ENCODE results near the gene RBBP4. TPM values are rescaled to one million over a fixed set of nuclear protein-coding genes. Genes with fewer than 3 reads are reported as not detected.

RBBP4 gene
- total RNA-seq, 4 donors from 2014 or later: 97.8 to 104 (median 102) TPM

DNA sequence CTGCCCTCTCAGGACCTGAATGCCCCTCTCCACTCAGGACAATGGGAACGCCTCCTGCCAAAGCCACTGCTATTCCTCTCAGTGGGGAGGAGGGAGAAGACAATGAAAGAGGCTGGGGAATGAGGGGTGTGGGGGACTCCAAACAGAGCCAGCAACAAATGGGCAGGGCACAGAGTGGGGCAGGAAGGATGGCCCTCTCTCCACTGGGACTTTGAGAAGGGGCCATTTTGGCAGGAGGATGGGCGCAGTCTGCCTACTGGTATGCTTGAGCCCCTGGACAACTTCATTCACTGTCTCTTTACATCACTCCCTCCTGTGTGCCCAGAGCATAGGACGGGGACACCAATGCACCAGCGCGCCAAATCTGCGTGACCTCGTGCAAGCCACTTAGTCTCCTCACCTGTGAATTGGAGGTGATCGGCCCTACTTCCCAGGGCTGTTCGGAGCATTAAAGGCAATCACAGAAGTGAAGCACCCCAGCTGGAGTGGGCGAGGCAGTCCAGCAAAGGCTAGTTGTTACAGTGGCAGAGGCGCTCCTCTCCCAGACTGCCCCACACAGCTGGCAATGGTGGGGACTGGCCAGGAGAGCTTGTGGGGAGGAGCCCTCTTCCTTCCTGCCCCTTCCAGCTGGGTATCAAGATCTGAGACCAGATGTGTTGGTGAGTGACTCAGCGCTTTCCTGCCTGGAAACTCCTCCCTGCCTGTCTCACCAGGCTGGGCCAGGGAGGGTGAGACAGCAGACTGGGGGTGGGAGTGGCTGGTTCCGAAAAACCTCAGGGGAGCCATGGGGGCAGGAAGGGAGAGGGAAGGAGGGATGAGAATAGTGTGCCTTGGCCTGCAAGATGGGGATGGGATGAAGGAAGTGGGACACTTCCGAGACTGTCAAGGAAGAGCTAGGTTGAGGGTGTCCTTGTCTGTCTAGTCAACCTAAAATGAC, 73.9 kb downstream of the RBBP4 start:
- 41 to 53% methylated on average over 12 to 14 of the region's 14 CpGs for WGBS, 2 donors

DNA sequence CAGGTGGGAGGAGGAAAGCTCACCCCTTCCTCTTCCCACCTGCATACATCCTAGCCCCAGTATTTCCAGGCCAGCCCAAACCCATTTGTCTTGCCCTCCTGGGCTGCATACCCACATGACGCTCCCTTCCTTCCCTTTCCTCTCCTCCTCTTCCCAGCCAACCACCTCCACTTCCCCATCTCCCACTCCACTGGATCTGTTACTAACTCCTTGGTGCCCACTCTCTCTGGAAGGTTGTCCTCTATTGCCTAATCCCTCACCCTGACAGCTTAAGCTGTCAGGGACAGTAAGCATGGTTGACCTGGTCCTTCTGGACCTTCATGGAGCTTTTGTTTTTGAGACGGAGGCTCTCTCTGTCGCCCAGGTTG, 74.6 kb downstream of the RBBP4 start:
- TF ChIP-seq POLR2A (IDR thresholded peaks at IDR 0.05) (no peak), CTCF (IDR thresholded peaks at IDR 0.05) (no peak)
- 87 to 88% methylated on average over 3 of the region's 3 CpGs for WGBS, 2 donors
- intact Hi-C loops (cut with DNase I; ENCODE audit: low total_unique reads): no loop called here
- no peak overlapping the region for H3K4me3 ChIP-seq (ENCODE audit: low read depth, poor library complexity, severe bottlenecking)
- DNase-seq (ENCODE audit: low spot score in 2 of 2): no peak

More for the DNA sequence above, 73.9 kb downstream of the RBBP4 start:
- intact Hi-C loops (cut with DNase I; ENCODE audit: low total_unique reads): no loop called here
- H3K4me3 ChIP-seq (ENCODE audit: low read depth, poor library complexity, severe bottlenecking): no peak overlapping the region
- no peak for TF ChIP-seq CTCF (IDR thresholded peaks at IDR 0.05)
- TF ChIP-seq POLR2A (IDR thresholded peaks at IDR 0.05): no peak
- no peak for DNase-seq (ENCODE audit: low spot score in 2 of 2)

DNA sequence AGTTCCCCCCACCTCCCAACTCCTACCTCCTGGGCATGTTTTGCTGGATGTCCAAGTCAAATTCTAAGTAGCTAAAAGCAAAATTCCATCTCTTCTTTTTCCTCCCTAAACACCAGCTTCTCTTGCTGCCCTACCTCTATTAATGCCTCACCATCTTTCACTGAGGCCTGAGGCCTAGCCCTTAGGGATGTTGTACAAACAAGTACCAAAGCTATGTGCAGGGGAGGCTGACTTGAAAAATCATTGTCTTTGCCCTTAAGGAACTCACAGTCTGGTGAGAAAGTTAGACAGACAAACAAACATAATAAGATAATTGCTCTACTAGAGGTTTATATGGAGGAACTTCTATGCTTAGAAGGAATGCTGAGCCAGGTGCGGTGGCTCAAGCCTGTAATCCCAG, 76.9 kb downstream of the RBBP4 start:
- 95 to 100% methylated on average over 1 of the region's 1 CpG for WGBS, 2 donors
- TF ChIP-seq POLR2A (IDR thresholded peaks at IDR 0.05): no peak
- no peak for TF ChIP-seq CTCF (IDR thresholded peaks at IDR 0.05)
- H3K4me3 ChIP-seq (ENCODE audit: low read depth, poor library complexity, severe bottlenecking): no peak overlapping the region
- intact Hi-C loops (cut with DNase I; ENCODE audit: low total_unique reads): no loop called here
- no peak for DNase-seq (ENCODE audit: low spot score in 2 of 2)

- DNase-seq (ENCODE audit: low spot score in 2 of 2): no peak
- TF ChIP-seq CTCF (IDR thresholded peaks at IDR 0.05): no peak
- TF ChIP-seq POLR2A (IDR thresholded peaks at IDR 0.05): no peak
- 87% methylated on average over 7 of the region's 7 CpGs for WGBS, 2 donors
- H3K4me3 ChIP-seq (ENCODE audit: low read depth, poor library complexity, severe bottlenecking): no peak overlapping the region
- intact Hi-C loops (cut with DNase I; ENCODE audit: low total_unique reads): no loop called here
Measured at GRCh38 chr1:32728413-32729077, 77.5 kb downstream of the RBBP4 start.

DNA sequence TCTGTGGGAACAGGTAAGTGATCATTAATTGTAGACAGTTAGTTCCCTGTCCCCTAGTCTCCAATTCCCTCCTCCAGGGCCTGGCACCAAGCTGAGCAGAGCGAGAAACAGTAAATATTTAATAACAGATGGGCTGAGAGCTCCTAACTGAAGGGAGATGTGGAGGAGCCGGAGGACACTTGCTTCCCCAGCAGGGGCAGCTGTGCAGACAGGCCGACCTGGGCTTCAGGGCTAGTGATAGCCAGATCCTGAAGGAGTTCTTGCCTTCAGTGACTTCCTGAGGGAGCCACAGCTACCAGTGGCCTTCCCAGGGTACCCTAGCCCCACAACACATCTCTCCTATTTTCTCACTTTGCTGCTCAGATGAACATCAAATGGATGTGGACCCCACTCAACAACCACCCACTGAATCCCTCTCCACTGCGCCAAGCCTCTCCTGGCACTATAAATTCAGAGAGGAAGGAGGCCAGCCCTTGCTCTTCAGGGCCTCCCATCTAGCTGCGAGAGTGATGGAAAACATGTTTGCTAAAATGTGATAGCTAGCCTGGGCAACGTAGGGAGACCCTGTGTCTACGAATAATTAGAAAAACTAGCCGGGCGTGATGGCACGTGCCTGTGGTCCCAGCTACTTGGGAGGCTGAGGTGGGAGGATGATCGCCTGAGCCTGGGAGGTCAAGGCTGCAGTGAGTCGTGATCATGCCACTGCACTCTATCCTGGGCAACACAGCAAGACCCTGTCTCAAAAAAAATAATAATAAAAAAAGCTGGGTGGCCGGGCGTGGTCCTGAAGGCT, 78.4 kb downstream of the RBBP4 start:
- H3K4me3 ChIP-seq (ENCODE audit: low read depth, poor library complexity, severe bottlenecking): no peak overlapping the region
- 81 to 91% methylated on average over 14 of the region's 14 CpGs for WGBS, 2 donors
- TF ChIP-seq POLR2A (IDR thresholded peaks at IDR 0.05): no peak
- TF ChIP-seq CTCF (IDR thresholded peaks at IDR 0.05): no peak
- DNase-seq (ENCODE audit: low spot score in 2 of 2): no peak
- intact Hi-C loops (cut with DNase I; ENCODE audit: low total_unique reads): no loop called here
